ENCODE data around the gene PIK3AP1. TPM values are rescaled to one million over a fixed set of nuclear protein-coding genes. Genes with fewer than 3 reads are reported as not detected.

Gene PIK3AP1
- total and polyA plus RNA-seq, 2 of the 13 experiments (the other 11 are each of a cell fraction or from before 2014, with no cell fraction given) = 3.6 to 13.8 TPM

DNA sequence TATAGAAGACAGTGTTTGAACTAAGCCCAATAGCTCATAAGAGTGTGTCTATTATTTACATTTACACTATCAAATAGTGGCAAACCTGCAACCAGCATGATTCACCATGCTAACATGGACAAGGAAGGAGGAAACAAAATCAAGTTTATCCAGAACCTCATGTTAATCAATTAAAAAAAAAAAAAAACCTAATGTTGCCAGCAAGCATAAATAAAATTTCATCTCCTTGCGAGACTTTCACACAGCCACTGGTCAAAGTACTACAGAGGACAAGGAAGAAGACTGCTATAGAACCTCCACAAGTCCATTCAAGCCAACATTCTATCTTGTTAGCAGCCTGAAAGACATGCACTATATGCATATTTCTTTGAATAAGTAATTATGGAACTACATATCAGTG is 143.2 kb downstream of the PIK3AP1 start:
- Histone ChIP-seq H3K9ac (ENCODE audit: insufficient read depth, low read depth, low read length) (no peak overlapping the region), H3K79me2 (ENCODE audit: insufficient read depth, low read length) (peaks cover 96% of the 10 kb centered on the region), H3K4me1 (ENCODE audit: insufficient read depth, low read length) (peaks cover 36% of the 10 kb centered on the region), H3K27me3 (ENCODE audit: control insufficient read depth in 1 of 2, insufficient read depth in 2 of 2, low read length in 2 of 2) (no peaks in the 10 kb centered on the region), H3K4me2 (ENCODE audit: low read depth, low read length) (no peak overlapping the region), H3K27ac (ENCODE audit: extremely low read length, insufficient read depth, low read length) (no peak overlapping the region), H2AFZ (ENCODE audit: low read length) (no peak overlapping the region), H3K4me3 (replicated peaks in 1 of 3; ENCODE audit: insufficient read depth in 1 of 3, low read depth in 2 of 3, low read length in 3 of 3) (no peak overlapping the region), H3K36me3 (replicated peaks in 1 of 2; ENCODE audit: control insufficient read depth in 1 of 2, insufficient read depth in 2 of 2, low read length in 2 of 2) (peaks cover 1 to 24% of the 10 kb centered on the region in 2 experiments), H4K20me1 (ENCODE audit: insufficient read depth, low read length) (peaks cover 62% of the 10 kb centered on the region), H3K9me3 (ENCODE audit: low read length) (no peaks in the 10 kb centered on the region)
- ChIA-PET POLR2A (no interaction called here), CTCF (ENCODE audit: low intra/inter-chr PET ratio, low total read pairs) (no interaction called here)
- ATAC-seq (no peak), DNase-seq (ENCODE audit: low spot score) (no peak), FAIRE-seq (no peak)
- in situ Hi-C loops (cut with HindIII; ENCODE audit: extremely low pct_ligation_motif_present, low pct_unique_long_range_greater_than_20kb) (no loop called here), intact Hi-C loops (cut with micrococcal nuclease; ENCODE audit: unreplicated experiment) (no loop called here)
- no TSS peak for BruUV-seq (replicated peaks)
- WGBS (ENCODE audit: low lambda C conversion rate) = 97% methylated on average over 1 of the region's 1 CpG
- TF ChIP-seq, protein P1, sequence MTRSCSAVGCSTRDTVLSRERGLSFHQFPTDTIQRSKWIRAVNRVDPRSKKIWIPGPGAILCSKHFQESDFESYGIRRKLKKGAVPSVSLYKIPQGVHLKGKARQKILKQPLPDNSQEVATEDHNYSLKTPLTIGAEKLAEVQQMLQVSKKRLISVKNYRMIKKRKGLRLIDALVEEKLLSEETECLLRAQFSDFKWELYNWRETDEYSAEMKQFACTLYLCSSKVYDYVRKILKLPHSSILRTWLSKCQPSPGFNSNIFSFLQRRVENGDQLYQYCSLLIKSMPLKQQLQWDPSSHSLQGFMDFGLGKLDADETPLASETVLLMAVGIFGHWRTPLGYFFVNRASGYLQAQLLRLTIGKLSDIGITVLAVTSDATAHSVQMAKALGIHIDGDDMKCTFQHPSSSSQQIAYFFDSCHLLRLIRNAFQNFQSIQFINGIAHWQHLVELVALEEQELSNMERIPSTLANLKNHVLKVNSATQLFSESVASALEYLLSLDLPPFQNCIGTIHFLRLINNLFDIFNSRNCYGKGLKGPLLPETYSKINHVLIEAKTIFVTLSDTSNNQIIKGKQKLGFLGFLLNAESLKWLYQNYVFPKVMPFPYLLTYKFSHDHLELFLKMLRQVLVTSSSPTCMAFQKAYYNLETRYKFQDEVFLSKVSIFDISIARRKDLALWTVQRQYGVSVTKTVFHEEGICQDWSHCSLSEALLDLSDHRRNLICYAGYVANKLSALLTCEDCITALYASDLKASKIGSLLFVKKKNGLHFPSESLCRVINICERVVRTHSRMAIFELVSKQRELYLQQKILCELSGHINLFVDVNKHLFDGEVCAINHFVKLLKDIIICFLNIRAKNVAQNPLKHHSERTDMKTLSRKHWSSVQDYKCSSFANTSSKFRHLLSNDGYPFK (CRISPR knock-in tag; IDR thresholded peaks at IDR 0.05; ENCODE audit: borderline replicate concordance) = no peak
- TF ChIP-seq CREM (IDR thresholded peaks at IDR 0.05) (no peak), CREM (CRISPR knock-in tag; IDR thresholded peaks at IDR 0.05) (no peak), ZNF775 (CRISPR knock-in tag; IDR thresholded peaks at IDR 0.05; ENCODE audit: borderline replicate concordance) (no peak), ZNF883 (CRISPR knock-in tag; IDR thresholded peaks at IDR 0.05; ENCODE audit: not compliant biosample characterization) (no peak), ZNF567 (CRISPR knock-in tag; IDR thresholded peaks at IDR 0.05; ENCODE audit: borderline replicate concordance) (no peak), NFIB (CRISPR knock-in tag; IDR thresholded peaks at IDR 0.05; ENCODE audit: borderline replicate concordance) (no peak), SRSF4 (IDR thresholded peaks at IDR 0.05; ENCODE audit: low read depth, low read length, poor library complexity, severe bottlenecking) (no peak)
- TF ChIP-seq, protein P2, sequence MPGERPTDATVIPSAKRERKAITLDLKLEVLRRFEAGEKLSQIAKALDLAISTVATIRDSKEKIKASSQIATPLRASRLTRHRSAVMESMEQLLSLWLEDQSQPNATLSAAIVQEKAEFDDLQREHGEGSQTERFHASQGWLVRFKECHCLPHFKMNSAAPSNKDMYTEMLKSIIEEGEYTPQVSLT (CRISPR knock-in tag; IDR thresholded peaks at IDR 0.05; ENCODE audit: borderline replicate concordance, low read depth) = no peak
- TF ChIP-seq, protein P3, sequence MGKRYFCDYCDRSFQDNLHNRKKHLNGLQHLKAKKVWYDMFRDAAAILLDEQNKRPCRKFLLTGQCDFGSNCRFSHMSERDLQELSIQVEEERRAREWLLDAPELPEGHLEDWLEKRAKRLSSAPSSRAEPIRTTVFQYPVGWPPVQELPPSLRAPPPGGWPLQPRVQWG (CRISPR knock-in tag; IDR thresholded peaks at IDR 0.05; ENCODE audit: borderline replicate concordance, low read depth) = no peak
- TF ChIP-seq, protein P4, sequence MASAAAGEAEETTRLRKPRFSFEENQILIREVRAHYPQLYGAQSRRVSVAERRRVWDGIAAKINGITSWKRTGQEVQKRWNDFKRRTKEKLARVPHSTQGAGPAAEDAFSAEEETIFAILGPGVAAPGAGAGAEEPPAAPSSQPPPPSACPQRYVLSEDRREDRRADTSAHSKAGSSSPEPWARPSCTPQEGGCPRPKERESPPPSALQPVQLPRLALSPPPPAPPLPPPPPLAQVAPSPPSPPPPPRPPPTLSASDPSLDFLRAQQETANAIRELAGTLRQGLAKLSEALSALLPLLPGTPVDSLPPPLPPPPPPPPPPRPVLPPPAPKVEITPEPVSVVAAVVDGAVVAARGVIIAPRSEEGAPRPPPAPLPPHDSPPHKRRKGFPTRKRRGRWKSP (CRISPR knock-in tag; IDR thresholded peaks at IDR 0.05) = no peak
- TF ChIP-seq, protein P5, sequence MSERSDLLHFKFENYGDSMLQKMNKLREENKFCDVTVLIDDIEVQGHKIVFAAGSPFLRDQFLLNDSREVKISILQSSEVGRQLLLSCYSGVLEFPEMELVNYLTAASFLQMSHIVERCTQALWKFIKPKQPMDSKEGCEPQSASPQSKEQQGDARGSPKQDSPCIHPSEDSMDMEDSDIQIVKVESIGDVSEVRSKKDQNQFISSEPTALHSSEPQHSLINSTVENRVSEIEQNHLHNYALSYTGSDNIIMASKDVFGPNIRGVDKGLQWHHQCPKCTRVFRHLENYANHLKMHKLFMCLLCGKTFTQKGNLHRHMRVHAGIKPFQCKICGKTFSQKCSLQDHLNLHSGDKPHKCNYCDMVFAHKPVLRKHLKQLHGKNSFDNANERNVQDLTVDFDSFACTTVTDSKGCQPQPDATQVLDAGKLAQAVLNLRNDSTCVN (CRISPR knock-in tag; IDR thresholded peaks at IDR 0.05; ENCODE audit: borderline replicate concordance) = no peak
- TF ChIP-seq, protein P6, sequence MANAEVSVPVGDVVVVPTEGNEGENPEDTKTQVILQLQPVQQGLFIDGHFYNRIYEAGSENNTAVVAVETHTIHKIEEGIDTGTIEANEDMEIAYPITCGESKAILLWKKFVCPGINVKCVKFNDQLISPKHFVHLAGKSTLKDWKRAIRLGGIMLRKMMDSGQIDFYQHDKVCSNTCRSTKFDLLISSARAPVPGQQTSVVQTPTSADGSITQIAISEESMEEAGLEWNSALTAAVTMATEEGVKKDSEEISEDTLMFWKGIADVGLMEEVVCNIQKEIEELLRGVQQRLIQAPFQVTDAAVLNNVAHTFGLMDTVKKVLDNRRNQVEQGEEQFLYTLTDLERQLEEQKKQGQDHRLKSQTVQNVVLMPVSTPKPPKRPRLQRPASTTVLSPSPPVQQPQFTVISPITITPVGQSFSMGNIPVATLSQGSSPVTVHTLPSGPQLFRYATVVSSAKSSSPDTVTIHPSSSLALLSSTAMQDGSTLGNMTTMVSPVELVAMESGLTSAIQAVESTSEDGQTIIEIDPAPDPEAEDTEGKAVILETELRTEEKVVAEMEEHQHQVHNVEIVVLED (CRISPR knock-in tag; IDR thresholded peaks at IDR 0.05; ENCODE audit: borderline replicate concordance) = no peak
- TF ChIP-seq, protein P7, sequence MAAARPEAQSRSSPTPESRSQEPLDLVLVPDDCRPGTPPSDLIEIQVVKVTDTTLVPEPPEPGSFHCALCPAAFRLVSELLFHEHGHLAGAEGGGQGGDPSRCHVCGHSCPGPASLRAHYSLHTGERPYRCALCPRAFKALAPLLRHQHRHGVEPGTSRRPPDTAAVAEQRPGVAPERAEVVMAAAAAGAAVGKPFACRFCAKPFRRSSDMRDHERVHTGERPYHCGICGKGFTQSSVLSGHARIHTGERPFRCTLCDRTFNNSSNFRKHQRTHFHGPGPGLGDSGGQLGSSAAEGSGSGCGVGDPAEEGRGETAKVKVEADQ (CRISPR knock-in tag; IDR thresholded peaks at IDR 0.05; ENCODE audit: borderline replicate concordance) = no peak
